NCI-H1092 (cell line): ENCODE measurements around the gene TIE1.

Experiments used
- DNase-seq: peaks from one replicate; lab custom pipeline; 2025; lab: John Stamatoyannopoulos, UW

Gene TIE1

DNA sequence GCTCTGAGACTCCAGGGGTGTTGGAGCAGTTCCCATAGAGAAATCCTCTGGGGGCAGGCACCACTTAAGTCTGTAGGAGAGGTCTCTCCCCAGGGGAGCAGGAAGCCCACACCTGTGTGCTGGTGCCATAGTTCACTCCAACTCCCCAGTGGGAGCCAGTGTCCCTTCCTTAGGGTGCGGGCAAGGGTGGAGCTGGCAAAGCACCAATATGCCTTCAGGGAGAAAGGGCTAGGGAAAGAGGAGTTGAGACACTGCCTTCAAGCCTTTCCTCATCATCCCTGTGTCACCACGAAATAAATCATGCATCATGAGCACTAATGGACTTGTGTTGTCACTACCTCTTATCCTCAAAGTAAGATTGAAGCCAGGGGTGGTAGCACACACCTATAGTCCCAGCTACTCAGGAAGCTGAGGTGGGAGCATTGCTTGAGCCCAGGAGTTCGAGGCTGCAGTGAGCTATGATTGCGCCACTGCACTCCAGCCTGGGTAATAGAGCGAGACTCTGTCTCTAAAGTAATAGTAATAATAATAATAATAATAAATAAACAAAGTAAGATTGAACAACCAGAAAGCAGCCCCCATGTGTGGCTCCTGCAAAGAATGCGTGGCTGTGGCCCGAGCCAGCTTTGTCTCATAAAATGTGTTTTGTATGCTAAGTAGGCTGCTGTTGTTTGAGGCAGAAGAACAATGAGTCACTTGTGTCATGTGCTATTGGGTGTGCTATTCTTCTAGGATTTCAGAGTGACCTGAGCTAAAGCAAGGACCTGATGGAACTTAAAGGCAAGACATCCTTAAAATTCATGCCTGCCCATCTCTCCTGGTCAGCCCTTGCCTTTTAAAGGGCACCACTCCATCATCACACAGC lies 6.7 kb upstream of the TIE1 start:
- no peak for DNase-seq

DNA sequence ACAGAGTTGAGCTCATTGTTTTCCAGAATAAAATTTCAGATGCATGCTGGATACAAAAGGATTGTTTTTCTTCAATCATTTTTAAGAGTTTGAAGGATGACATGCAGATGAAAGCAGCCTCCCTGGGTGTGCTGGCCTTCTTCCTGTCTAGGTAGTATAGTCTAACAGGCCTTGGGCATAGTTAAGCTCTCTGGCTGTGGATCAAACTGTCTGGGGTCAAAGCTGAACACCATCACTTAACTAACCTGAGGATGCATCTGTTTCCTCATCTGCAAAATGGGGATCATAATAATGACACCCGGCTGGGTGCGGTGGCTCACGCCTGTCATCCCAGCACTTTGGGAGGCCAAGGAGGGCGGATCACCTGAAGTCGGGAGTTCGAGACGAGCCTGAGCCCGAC lies 6.0 kb upstream of the TIE1 start:
- no peak for DNase-seq

DNA sequence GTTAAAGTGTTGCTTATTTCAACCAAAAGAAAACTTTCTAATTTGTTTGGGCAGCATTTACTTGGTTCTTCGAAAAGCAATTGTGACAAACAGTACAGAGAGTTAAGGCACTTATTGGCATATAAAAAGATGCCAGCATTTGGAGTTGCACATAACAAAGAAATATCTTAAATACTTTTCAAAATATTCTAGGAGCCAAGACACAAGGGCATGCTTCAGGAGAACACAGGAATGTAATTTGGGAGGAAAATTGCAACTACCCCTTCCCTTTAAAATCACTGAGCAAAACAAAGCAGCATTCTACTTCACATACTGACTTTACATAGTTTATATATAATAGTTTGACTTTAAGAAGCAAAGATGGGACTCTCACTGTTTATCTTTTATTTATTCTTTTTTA lies 4.6 kb upstream of the TIE1 start:
- DNase-seq: no peak

DNA sequence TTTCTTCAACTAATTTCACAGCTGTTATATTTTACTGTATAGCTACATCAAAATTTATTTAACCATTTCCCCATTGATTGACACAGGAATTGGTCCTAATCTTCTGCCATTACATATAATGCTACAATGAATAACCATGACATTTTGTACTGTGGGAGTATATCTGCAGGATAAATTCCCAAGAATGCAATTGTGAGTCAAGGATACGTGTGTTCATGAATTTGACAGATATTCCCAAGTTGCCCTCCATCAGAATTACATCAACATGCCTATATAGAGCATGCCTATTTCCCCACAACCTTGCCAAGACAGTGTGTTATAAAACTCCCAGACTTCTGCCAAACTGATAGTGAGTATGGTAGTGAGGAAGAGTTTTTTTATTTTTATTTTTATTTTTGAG lies 2.7 kb upstream of the TIE1 start:
- no peak for DNase-seq

DNA sequence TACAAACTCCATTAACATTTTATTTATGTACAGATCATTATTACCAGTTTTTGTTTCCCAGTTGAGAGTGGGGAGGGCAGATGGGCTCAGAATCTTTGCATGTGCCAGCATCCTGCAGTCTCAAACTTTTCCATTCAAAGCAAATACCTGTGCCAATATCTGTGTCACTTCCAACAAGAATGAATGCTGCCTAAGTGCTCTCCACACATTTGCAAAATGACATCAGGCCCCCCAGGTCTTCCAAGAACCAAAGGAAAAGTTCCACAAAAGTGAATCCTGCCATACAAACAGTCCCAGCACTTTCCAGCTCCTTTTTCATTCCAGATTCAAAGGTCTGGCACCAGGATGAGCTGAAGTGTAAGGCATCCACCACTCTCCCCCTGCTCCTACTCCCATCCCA lies 1.7 kb upstream of the TIE1 start:
- no peak for DNase-seq

DNA sequence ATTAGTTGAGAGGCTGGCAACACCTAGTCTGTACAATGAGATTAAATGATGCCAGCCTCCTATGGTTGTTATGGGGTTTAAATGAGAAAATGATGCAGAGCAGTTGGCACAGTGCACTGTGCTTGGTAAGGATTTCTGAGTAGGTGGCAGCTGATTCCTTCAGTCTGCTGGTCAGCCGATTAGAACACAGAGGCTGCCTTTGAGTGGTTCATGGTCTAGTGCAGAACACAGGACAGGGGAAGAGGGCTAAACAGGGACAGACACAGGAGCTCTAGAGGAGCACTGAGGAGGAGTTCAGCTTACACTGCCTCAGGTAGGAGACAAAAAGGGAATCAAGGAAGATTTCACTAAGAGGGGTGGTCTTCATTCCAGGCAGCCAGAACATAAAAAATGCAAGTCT lies 1.4 kb downstream of the TIE1 start:
- DNase-seq: no peak

DNA sequence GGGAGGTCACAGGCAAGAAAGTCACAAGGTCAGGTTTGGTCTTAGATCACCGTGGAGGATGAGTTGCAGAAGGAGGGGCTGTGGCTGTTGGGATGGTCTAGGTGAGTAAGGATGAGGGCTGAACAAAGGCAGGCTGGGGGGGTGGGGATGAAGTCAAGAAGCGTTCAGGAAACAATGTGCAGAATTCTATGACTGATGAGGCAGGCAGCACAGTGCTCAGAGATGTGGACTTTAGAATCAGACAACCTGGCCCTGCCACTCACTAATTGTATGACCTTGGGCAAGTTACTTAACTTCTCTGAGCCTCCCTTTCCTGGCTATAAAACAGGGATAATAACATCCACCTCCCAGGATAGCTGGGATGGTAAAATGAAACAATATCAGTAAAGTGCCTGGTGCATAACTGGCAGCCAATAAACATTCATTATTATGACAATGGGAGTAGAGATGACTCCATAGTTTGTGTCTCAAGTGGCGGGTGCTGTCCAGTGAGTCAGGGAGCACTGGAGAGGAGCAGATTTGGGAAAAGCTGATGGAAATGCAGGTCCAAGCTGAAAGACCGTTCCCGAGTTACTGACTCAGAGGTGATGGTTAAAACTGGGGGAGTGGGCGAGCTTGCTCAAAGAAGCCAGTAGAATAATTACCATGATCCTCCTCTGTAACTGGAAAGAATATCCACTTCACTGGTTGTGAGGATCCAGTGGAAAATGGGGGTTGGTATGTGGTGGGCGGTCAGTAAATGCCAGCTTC lies 2.1 kb downstream of the TIE1 start:
- no peak for DNase-seq

DNA sequence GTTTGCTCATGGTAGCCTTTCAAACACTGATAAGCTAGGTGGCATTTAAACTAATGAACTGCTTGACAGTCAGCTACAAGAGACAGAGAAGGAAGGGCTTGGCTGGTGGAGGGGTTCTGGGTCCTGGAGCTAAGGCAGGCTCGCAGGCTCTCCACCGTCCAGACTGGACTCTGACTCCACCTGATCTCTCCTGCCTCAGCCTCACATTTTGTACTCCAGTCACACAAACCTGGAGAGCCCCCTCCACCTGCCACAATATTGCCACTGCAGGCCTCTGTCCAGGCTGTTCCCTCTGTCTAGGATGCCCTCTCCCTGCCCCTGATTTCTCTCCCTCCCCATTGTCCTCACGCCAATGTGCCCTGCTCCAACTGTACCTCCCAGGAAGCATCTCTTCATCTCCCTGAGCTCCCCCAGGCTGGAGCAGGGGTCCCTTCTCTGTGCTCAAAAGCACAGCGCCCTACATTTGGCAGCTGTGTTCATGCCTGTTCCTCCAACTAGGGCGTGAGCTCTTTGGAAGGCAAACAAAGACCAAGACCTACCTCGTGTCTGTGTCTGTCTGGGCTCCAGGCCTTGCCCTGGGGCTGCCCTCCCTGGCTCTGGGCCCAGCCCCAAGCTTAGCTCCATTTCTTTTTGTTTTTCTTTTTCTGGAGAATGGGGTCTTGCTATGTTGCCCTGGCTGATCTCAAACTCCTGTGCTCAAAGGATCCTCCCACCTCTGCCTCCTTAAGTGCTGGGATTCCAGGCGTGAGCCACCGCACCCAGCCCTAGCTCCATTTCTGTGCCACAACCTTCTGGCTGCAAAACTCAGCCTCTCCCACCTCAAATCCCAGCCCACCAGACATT lies 2.9 kb downstream of the TIE1 start:
- no peak for DNase-seq

DNA sequence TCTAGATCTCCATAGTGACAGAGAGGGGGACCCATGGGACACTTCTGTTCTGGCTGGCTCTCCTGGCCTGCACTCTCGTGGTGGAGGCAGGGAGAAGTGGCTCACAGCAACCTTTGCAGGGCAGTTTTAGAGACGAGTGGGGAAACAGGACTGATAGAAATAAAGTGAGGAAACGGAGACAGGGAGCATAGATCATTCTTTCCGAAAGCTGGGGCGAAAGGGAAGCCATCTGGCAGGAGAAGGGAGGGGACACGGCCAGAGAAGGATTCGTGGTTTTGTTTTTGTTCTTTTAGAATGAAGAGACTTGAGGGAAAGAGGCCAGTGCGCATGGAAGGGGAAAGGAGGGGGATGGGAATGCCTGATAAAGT lies 3.5 kb downstream of the TIE1 start:
- DNase-seq: no peak

DNA sequence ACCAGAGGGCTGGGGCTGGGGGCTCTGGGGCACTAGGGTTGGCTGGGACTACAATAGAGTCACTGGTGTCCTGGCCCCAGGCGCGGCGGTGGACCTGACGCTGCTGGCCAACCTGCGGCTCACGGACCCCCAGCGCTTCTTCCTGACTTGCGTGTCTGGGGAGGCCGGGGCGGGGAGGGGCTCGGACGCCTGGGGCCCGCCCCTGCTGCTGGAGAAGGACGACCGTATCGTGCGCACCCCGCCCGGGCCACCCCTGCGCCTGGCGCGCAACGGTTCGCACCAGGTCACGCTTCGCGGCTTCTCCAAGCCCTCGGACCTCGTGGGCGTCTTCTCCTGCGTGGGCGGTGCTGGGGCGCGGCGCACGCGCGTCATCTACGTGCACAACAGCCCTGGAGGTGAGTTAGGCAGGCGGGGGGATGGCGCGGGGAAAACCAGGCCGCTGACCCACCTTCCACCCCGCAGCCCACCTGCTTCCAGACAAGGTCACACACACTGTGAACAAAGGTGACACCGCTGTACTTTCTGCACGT lies 4.1 kb downstream of the TIE1 start:
- no peak for DNase-seq

DNA sequence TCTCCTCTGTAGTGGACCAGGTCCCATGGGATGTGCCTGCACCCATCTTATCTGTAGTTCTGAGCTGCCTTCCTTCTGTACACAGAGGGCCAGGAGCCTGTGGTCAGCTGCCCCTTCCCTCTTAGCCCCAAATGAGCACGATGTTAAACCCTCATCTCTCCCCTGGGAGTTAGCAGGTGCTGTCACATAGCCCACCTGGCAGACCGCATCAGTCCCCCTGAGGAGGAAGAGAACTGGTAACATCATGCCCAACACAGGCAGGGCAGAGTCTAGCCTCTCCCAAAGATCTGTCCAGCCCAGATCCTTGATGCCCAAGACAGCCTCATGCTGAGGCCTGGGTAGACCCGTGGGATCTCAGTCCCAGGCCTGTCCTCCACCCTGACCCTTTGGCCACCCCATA lies 4.7 kb downstream of the TIE1 start:
- no peak for DNase-seq

DNA sequence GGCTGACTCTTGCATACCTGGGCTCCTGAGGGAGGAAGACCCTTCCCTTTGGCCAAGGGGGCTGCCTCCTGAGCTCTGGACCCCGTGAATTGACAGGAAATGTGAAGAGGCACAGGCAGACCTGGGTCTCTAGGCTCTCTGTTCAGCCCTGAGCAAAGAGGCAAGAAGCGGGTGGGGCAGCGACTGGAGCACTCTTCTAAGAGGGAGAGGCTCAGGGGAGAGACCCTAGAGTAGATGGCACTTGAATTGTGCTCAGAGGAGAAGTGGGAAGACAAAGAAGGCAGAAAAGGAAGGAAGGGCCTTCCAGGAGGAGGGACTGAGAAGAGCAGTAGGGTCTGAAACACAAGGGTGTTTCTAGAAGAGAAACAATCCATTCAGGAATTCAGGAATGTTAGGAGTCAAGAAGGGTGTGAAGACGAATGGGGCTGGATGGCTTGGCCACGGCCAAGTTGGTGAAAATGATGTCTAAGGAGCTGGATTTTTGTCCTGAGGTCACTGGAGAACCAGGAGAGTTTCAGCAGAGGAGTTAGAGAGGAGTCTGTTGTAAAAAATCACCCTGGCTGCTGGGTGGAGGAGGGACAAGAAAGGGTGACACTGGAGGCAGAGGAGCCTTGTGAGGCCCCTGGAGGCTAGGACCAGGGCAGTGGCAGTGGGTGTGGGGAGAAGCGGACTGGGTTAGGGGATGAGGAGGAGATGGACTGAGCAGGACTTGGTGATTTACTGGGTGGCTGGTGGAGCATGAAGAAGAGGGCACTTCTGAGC lies 5.3 kb downstream of the TIE1 start:
- DNase-seq: no peak

DNA sequence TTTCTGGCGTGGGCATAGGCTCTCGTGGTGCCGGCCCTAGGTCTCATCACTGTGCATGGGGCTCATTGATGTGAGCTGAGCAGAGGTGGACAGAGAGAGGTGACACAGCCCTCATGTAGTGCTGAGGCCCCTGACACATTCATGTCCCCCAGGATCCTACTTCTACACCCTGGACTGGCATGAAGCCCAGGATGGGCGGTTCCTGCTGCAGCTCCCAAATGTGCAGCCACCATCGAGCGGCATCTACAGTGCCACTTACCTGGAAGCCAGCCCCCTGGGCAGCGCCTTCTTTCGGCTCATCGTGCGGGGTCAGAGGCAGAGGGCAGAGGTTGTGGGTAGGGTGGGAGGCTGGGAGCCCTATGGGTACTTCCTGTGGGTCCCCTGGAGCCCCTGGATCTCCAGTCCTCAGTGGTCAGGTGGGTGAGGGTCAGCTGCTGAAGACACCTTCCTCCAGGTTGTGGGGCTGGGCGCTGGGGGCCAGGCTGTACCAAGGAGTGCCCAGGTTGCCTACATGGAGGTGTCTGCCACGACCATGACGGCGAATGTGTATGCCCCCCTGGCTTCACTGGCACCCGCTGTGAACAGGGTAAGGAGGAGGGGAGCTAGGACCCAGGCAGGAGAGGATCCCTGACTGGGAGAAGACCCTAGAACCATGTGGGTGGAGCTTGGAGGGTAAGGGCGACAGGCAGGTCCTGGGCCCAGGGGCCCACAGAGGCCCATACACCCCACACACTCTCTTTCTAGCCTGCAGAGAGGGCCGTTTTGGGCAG lies 6.1 kb downstream of the TIE1 start:
- DNase-seq: peak; percentile 13

DNA sequence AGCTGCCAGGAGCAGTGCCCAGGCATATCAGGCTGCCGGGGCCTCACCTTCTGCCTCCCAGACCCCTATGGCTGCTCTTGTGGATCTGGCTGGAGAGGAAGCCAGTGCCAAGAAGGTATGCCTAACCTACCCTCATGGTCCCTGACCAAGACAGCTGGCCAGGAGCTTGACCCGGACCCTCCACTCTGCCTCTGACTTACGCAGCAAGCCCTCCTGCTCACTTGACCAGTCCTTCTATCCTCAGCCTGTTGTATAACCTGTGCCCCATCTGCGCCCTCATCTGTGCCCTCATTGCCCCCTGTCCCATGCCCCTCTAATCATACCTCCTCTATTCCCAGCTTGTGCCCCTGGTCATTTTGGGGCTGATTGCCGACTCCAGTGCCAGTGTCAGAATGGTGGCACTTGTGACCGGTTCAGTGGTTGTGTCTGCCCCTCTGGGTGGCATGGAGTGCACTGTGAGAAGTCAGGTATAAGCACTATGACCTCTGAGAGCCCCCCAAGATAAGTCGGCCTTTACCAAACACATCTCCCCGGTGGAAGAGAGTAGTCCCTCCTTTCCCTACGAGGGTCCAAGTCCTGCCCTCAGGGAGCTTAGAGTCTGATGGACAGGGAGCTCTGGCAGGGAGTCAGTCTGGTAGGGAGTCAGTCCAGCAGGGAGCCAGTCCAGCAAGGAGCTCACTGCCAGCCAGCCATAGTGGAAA lies 6.8 kb downstream of the TIE1 start:
- DNase-seq: no peak

DNA sequence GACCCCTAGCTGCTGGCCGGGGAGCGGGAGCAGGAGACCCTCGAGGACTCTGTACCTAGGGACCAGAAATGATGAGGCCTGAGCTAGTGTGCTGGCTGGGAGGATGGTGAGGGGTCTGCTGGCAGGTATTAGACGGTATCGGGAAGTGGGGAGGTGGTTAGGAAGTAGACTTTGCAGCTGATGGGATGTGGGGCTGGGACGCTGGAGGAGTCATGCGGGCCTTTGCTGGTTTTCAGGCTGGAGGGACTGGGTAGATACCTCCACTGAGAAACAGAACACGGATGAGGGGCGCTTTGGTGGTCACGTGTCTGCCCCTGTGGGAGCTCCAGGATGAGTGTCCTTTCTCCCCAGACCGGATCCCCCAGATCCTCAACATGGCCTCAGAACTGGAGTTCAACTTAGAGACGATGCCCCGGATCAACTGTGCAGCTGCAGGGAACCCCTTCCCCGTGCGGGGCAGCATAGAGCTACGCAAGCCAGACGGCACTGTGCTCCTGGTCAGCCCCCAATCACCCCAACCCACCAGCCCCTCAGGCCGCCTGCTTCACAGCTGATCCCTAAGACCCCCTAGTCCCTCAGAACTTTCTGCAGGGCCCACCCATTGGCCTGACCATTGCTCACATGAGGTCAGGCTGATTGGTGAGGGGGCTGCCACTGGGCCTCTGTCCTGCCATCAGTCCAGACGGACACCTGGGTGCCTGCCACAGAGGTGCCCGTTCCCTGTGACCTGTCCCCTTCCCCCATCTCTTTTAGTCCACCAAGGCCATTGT lies 8.0 kb downstream of the TIE1 start:
- DNase-seq: no peak

DNA sequence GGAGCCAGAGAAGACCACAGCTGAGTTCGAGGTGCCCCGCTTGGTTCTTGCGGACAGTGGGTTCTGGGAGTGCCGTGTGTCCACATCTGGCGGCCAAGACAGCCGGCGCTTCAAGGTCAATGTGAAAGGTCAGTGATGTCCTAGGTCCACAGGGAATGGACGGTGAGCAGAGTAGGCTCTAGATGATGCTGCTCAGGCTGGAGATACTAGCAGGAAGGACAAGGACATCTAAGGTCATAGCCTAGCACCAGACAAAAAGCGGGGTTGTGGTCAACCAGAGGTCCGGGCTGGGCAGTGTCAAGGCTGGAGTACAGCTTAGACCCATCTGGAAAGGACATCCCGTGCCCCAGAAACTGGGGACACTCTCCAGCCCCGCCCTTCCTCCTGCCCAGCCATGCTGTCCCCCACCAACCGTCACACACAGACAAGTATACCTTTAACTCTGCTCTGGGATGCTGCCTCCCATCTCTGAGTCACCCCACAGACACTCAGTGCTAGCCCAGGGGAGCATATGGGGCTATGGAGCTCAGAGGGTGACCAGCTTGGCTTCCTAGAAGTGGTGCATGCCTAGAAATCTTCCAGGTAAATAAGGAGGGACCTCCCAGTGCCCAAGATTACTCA lies 8.7 kb downstream of the TIE1 start:
- DNase-seq: no peak

DNA sequence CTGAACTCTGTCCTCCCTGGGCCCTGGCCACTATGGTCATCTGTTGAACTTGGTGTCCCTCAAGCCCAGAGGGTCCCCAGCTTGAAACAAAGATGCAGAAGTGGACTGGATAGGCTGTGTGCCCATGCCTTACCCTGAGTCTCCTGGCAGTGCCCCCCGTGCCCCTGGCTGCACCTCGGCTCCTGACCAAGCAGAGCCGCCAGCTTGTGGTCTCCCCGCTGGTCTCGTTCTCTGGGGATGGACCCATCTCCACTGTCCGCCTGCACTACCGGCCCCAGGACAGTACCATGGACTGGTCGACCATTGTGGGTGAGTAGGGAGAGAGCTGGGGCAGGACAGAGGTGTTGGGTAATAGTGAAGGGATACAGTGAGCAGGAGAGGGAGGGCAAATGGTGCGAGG lies 10.7 kb downstream of the TIE1 start:
- DNase-seq: no peak

DNA sequence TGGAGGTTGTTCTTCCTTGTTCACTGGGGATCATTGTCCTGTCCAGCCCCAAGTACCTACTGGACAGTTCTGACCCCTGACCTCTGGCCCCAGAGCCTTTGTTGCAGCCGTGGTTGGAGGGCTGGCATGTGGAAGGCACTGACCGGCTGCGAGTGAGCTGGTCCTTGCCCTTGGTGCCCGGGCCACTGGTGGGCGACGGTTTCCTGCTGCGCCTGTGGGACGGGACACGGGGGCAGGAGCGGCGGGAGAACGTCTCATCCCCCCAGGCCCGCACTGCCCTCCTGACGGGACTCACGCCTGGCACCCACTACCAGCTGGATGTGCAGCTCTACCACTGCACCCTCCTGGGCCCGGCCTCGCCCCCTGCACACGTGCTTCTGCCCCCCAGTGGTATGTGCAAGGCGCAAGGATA lies 11.4 kb downstream of the TIE1 start:
- no peak for DNase-seq
